ENCODE data around the gene SLC17A7. TPM values are rescaled to one million over a fixed set of nuclear protein-coding genes. Genes with fewer than 3 reads are reported as not detected.
"Not testable (repeated sequence)": the region's sequence is repeated elsewhere in the genome, so short reads cannot be mapped to it uniquely, and the experiment has no call there.

Gene SLC17A7
- total RNA-seq, 1 donor from 2014 or later: 0.16 TPM

DNA sequence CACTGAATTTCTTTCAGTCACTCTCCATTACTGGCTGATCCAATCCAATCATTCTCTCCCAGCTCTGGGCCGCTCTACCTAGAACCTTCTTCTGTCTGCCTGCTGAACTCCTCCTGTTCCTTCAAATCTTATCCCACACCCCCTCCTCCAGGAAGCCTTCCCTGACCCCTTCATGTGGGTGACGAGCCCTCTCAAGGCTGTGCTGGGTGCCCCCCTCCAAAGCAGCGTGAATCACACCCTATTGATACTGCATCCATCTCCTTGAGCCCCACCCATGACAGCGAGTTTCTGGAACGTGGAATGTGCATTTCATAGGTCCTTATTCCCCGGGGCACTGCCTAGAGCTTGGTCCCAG, 7.1 kb upstream of the SLC17A7 start:
- Mint-ChIP-seq H3K27me3 (ENCODE audit: insufficient read depth) (no peaks in the 10 kb centered on the region), H3K27ac (no peak overlapping the region), H3K9me3 (no peaks in the 10 kb centered on the region), H3K4me3 (peak overlapping the region; percentile 27), H3K4me1 (ENCODE audit: low read depth) (peaks cover 51% of the 10 kb centered on the region), H3K36me3 (ENCODE audit: low read depth) (peaks cover 36% of the 10 kb centered on the region)
- no peak for DNase-seq (ENCODE audit: low spot score)
- intact Hi-C loops (cut with micrococcal nuclease): loop anchor here (10.0 kb wide), 1 partner anchor 184 kb away; no protein-coding TSS in a partner anchor

DNA sequence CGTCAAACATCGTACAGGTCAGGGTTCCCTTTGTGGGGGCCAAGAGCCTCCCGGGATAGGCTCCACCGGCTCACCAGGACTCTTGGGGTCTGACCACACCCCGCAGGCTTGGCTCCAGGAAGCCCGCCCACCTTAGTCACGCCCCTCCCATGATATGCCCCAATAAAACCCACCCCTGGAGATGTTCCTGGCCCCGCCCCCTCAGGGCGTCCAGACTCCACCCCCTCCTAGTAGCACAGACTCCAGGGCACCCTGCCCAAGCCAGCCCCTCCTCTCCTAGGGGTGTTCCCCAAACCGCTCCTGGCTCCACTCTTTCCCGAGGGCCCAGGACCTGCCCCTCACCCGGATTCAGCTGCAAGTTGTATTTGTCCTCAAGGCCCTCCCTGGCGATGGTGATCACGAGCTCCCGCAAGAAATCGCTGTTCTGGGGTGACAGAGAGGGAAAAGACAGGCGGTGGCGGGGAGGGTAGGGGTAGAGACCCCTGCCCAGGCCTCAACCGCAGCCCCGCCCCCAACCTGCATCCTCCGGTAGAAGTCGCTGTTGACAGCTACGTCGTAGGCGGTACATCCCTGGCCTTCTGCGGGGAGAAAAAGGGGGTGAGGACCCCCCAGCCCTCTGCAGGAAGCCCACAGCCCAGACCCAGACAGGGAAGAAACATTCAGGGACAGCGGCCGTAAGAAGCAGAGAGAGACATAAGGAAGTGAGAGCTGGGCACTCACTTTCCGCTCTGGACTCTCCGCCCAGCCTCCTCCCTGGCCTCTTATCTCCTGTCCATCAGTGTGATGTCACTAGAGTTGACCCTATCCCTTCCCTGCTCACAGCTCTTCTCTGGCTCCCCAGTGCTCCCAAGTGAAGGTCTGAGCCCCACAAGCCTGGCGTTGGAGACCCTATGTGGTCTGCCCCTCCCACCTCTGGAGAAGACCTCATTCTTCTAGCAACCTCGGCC, 6.4 kb upstream of the SLC17A7 start:
- Mint-ChIP-seq H3K27ac (no peak overlapping the region), H3K4me3 (no peak overlapping the region), H3K27me3 (ENCODE audit: insufficient read depth) (peaks cover under 1% of the 10 kb centered on the region), H3K9me3 (no peaks in the 10 kb centered on the region), H3K36me3 (ENCODE audit: low read depth) (peaks cover 36% of the 10 kb centered on the region), H3K4me1 (ENCODE audit: low read depth) (peaks cover 48% of the 10 kb centered on the region)
- no peak for DNase-seq (ENCODE audit: low spot score)
- intact Hi-C loops (cut with micrococcal nuclease): loop anchor here (10.0 kb wide), 1 partner anchor 183 kb away; no protein-coding TSS in a partner anchor

DNA sequence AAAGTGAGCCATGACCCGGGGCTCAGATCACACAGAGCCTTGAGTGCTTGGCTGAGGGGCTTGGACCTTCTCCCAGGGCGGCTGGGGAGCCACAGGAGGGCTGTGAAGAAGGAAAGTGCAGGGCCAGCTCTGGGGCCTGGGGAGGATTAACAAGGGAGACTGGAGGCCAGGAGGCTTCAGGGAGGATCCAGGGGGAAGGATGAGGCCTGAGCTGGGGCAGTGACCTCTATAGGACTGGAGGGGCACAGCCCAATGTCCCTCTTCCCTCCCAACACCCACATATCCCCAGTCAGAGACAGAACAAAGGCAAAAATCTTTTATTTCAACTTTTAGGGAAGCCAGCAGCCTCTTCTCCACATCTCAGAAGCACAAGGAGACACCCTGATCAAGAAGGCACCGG, 4.7 kb upstream of the SLC17A7 start:
- peak overlapping the region; percentile 55 for H3K27ac Mint-ChIP-seq
- peaks cover 31% of the 10 kb centered on the region for H3K36me3 Mint-ChIP-seq (ENCODE audit: low read depth)
- no peak overlapping the region for H3K4me3 Mint-ChIP-seq
- no peak for DNase-seq (ENCODE audit: low spot score)
- intact Hi-C loops (cut with micrococcal nuclease): loop anchor here (10.0 kb wide), 1 partner anchor 181 kb away; no protein-coding TSS in a partner anchor
- H3K27me3 Mint-ChIP-seq (ENCODE audit: insufficient read depth): peaks cover 14% of the 10 kb centered on the region
- peaks cover 53% of the 10 kb centered on the region for H3K4me1 Mint-ChIP-seq (ENCODE audit: low read depth)
- no peaks in the 10 kb centered on the region for H3K9me3 Mint-ChIP-seq

DNA sequence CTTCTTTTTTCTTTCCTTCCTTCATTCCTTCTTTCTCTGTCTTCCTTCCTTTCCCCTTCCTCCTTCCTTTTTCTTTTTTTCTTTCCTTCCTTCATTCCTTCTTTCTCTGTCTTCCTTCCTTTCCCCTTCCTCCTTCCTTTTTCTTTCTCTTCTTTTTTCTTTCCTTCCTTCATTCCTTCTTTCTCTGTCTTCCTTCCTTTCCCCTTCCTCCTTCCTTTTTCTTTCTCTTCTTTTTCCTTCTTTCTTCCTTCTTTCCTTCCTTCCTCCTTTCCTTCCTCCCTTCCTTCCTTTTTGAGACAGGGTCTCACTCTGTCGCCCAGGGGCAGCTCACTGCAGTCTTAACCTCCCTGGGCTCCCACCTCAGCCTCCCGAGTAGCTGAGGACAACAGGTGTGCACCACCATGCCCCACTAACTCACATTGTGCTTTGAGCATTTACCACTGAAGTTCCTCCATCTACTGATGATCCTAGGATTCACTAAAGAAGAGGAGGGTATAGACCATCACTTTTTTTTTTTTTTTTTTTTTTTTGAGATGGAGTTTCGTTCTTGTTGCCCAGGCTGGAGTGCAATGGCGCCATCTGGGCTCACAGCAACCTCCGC, 2.9 kb upstream of the SLC17A7 start:
- Mint-ChIP-seq H3K27ac (peak overlapping the region; percentile 88), H3K4me1 (ENCODE audit: low read depth) (peaks cover 45% of the 10 kb centered on the region), H3K4me3 (peak overlapping the region; percentile 82), H3K36me3 (ENCODE audit: low read depth) (peaks cover 20% of the 10 kb centered on the region), H3K27me3 (ENCODE audit: insufficient read depth) (peaks cover 31% of the 10 kb centered on the region)
- DNase-seq (ENCODE audit: low spot score); H3K9me3 Mint-ChIP-seq: not testable (repeated sequence)
- intact Hi-C loops (cut with micrococcal nuclease): loop anchor here (5.0 to 10.0 kb wide), 3 partner anchors 37 to 323 kb away; partner anchors contain the start of gene AP2A1

DNA sequence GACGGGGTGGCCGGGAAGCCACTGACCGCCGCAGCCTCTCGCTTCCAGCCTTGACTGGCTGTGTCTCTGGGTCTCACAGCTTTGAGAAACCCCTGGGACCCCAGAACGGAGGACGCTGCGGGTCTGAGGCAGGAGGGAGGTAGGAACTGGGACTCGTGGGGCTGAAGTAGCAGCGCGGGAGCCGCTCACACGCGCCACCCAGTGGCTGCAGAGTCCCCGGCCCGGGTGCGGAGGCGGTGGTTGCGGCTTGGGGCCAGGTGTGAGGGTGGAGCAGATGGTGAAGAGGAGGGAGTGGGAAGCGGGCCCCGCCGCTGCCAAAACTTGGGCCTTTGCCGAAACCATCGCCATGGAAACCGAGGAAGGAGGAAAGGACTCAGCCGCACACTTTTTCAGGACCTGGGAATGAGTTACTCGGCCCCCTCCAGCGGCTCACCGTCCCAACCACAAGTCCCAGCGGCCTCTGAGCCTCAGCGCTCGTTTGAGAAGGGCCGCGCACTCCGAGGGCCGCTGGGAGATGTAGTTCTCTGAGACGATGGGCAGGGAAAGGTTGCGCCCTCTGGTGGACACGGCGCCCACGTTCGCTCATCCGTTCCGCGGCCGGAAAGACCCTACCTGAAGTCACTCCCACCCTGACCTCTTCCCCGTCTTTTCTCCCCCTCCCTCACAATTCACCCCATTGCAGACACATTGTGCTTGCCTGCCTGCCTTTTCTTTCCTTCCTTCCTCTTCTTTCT, 2.2 kb upstream of the SLC17A7 start:
- Mint-ChIP-seq H3K36me3 (ENCODE audit: low read depth) (peaks cover 13% of the 10 kb centered on the region), H3K4me1 (ENCODE audit: low read depth) (peaks cover 42% of the 10 kb centered on the region), H3K4me3 (peak overlapping the region; percentile 82), H3K9me3 (no peaks in the 10 kb centered on the region), H3K27me3 (ENCODE audit: insufficient read depth) (peaks cover 37% of the 10 kb centered on the region), H3K27ac (peak overlapping the region; percentile 88)
- peak; percentile 90 for DNase-seq (ENCODE audit: low spot score)
- intact Hi-C loops (cut with micrococcal nuclease): loop anchor here (1.0 to 10.0 kb wide), 12 partner anchors 8 to 975 kb away; partner anchors contain the start of genes AP2A1, CYTH2, DKKL1 and PIH1D1

DNA sequence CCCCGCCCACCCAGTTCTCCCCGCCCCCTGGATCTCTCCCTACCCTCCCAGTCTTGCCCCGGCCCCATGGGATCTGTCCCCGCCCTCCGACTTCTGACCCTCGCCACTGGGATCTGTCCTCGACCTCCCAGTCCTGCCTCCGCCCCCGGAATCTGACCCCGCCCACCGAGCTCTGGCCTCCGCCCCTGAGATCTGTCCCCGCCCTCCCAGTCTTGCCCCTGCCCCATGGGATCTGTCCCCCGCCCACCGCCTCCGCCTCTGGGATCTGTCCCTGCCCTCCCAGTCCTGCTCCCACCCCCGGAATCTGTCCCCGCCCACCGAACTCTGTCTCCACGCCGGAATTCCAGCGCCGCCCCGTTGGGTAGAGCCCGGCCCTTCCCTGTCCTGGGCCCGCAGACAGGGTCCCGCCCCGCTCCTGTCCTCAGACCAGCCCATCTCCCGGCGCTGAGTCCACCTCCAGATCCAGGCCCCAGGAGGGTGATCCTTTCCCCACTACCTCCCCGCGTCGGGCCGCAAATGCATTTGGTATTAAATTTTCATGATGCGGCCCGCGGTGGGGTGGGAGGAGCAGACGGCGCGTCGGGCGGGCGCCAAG, 1.5 kb upstream of the SLC17A7 start:
- Mint-ChIP-seq H3K9me3 (no peaks in the 10 kb centered on the region), H3K4me1 (ENCODE audit: low read depth) (peaks cover 37% of the 10 kb centered on the region)

DNA sequence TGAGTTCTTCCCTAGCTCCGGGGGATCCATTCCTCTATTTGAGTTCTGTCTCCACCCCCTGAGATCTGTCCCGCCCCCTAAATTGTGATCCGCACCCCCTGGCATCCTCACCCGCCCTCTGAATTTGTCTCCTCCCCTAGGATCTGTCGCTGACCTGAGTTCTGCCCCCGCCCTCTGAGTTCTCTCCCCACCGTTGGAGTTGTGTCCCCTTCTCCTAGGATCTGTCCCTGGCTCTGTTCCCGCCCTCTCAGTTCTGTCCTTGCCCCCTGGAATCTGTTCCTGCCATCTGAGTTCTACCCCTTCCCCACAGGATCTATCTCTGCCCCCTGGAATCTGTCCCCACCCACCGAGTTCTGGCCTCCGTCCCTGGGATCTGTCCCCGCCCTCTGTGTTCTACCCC, 1.0 kb upstream of the SLC17A7 start:
- Mint-ChIP-seq H3K36me3 (ENCODE audit: low read depth) (peaks cover 7% of the 10 kb centered on the region), H3K4me3 (peak overlapping the region; percentile 82), H3K4me1 (ENCODE audit: low read depth) (peaks cover 37% of the 10 kb centered on the region), H3K27ac (peak overlapping the region; percentile 78), H3K9me3 (no peaks in the 10 kb centered on the region), H3K27me3 (ENCODE audit: insufficient read depth) (peaks cover 49% of the 10 kb centered on the region)
- intact Hi-C loops (cut with micrococcal nuclease): loop anchor here (2.0 to 10.0 kb wide), 6 partner anchors 35 to 974 kb away; partner anchors contain the start of genes AP2A1, CYTH2, RPS11 and RRAS
- DNase-seq (ENCODE audit: low spot score): peak; percentile 21

More for the DNA sequence above, 1.5 kb upstream of the SLC17A7 start:
- DNase-seq (ENCODE audit: low spot score): peak; percentile 67
- Mint-ChIP-seq H3K27ac (peak overlapping the region; percentile 88), H3K36me3 (ENCODE audit: low read depth) (peaks cover 7% of the 10 kb centered on the region), H3K4me3 (peak overlapping the region; percentile 82), H3K27me3 (ENCODE audit: insufficient read depth) (peaks cover 44% of the 10 kb centered on the region)
- intact Hi-C loops (cut with micrococcal nuclease): loop anchor here (1.0 to 10.0 kb wide), 12 partner anchors 8 to 974 kb away; partner anchors contain the start of genes AP2A1, CYTH2, DKKL1 and PIH1D1

DNA sequence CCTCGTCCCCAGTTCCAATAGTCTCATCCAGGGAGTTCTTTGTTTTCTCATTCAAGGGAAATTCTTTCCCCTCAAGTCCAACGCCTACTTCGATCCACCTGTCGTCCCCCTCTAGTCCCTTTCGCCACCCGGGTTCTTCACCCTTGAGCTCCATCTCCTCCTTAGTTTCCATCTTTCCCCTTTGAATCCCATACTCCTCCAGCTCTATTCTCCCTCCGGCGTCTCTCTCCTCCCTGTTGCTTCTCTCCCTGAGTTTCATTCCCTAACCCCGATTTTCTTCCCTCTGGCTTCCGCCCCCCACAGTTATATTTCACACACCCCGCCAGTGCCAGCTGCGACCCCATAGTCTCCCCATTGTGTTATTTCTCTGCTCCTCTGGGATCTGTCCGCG, 628 bp upstream of the SLC17A7 start:
- Mint-ChIP-seq H3K4me3 (peak overlapping the region; percentile 82), H3K27ac (peak overlapping the region; percentile 78), H3K4me1 (ENCODE audit: low read depth) (peaks cover 38% of the 10 kb centered on the region), H3K27me3 (ENCODE audit: insufficient read depth) (peaks cover 53% of the 10 kb centered on the region), H3K36me3 (ENCODE audit: low read depth) (peaks cover 7% of the 10 kb centered on the region), H3K9me3 (no peaks in the 10 kb centered on the region)
- no peak for DNase-seq (ENCODE audit: low spot score)
- intact Hi-C loops (cut with micrococcal nuclease): loop anchor here (1.0 to 10.0 kb wide), 7 partner anchors 11 to 973 kb away; partner anchors contain the start of genes AP2A1, CYTH2, RPS11 and RRAS

DNA sequence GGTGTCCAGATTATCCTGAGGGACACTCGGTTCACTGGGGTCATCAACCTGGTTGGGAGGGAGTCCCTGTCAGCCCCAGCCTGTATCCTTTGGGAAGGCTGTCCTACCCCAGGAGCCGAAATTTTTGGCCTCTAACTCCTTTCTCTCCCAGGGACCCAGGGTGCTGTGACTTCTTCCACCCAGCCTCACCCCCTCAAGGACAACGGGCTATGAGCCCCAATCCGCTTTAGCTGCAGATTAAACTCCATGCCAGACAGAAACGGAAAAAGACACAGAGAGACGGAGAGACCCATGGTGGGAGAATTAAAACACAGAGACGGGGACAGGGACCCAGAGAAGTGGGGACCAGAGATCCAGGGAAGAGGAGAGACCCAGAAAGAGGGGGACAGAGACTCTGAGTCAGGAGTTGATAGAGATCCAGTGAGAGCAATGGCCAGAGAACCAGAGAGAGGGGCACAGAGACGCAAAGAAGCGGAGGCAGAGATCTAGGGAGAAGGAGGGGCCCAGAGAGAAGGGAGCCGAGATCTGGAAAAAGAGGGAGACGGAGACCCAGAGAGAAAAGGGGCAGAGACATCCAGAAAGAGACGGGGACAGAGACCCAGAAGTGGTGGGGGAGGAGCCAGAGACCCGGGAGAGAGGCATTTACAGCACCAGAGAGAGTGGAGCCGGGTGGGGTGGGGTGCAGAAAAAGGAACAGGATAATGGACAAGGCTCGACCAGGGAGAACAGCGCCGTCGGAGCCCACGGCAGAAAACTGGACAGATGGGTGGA, 703 bp downstream of the SLC17A7 start:
- Mint-ChIP-seq H3K4me3 (peak overlapping the region; percentile 57), H3K27ac (no peak overlapping the region), H3K9me3 (no peaks in the 10 kb centered on the region), H3K36me3 (ENCODE audit: low read depth) (no peaks in the 10 kb centered on the region), H3K27me3 (ENCODE audit: insufficient read depth) (peaks cover 66% of the 10 kb centered on the region), H3K4me1 (ENCODE audit: low read depth) (peaks cover 50% of the 10 kb centered on the region)
- intact Hi-C loops (cut with micrococcal nuclease): loop anchor here (1.0 to 10.0 kb wide), 4 partner anchors 9 to 327 kb away; partner anchors contain the start of gene AP2A1
- no peak for DNase-seq (ENCODE audit: low spot score)

DNA sequence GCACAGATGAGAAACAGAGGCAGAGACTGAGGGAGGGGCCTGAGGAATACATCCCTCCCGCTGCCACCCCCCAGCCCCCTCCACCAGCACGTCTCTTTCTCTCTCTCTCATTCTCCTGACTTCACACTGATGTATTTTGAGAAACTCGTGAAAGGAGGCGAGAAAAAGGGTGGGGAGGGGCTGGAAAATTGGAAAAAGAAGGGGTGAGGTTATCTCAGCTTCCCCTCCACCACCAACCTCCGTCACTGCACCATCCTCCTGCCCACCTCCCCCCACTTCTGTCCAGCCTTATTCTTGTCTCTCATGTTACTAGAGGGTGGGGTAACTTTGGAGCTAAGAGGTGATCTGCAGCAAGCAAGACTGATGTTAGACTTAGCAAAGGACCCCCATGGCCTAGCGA, 1.5 kb downstream of the SLC17A7 start:
- peaks cover 44% of the 10 kb centered on the region for H3K4me1 Mint-ChIP-seq (ENCODE audit: low read depth)
- H3K4me3 Mint-ChIP-seq: no peak overlapping the region
- no peak overlapping the region for H3K27ac Mint-ChIP-seq
- intact Hi-C loops (cut with micrococcal nuclease): loop anchor here (5.0 to 10.0 kb wide), 3 partner anchors 33 to 327 kb away; partner anchors contain the start of gene AP2A1
- no peak for DNase-seq (ENCODE audit: low spot score)
- no peaks in the 10 kb centered on the region for H3K9me3 Mint-ChIP-seq
- H3K27me3 Mint-ChIP-seq (ENCODE audit: insufficient read depth): peaks cover 74% of the 10 kb centered on the region
- no peaks in the 10 kb centered on the region for H3K36me3 Mint-ChIP-seq (ENCODE audit: low read depth)

DNA sequence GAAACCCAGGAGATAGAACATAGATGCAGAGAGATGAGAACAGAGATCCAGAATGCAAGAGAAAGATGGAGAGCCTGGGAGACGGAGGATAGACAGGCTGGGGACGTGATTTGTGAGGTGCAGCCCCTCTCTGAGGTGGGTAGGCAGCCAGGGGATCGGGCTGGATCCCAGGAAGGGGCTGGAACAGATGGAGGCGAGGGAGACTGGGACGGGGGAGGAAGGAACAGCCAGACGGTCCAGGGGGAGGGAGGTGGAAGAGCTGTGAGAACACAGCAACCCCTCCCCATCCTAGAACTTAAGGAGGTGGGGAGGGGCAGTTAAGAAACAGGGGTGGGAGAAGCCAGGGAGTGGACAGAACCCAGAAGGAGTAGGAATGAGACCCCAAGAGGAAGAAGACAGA, 3.1 kb downstream of the SLC17A7 start:
- Mint-ChIP-seq H3K27ac (no peak overlapping the region), H3K36me3 (ENCODE audit: low read depth) (no peaks in the 10 kb centered on the region), H3K4me3 (no peak overlapping the region), H3K9me3 (no peaks in the 10 kb centered on the region), H3K4me1 (ENCODE audit: low read depth) (peaks cover 34% of the 10 kb centered on the region), H3K27me3 (ENCODE audit: insufficient read depth) (peaks cover 87% of the 10 kb centered on the region)
- DNase-seq (ENCODE audit: low spot score): no peak
- intact Hi-C loops (cut with micrococcal nuclease): no loop called here

All from activated T-helper 1 cell treated with anti-CD3 and anti-CD28 coated beads, Interleukin-12 subunit alpha, Interleukin-12 subunit beta, Interleukin-2, Interleukin-4 antibody, amounts not matched to agents 30 ng/mL and 10 ng/mL and 1 ng/mL, durations not matched to agents 14 hours and 24 hours and 36 hours (primary cell).